ENCODE data around the gene CFAP61.

The CFAP61 gene

GRCh38 chr20:20138301-20139064 lies 86.2 kb downstream of the CFAP61 start:
- no peak for DNase-seq (ENCODE audit: low read depth)
- no peak overlapping the region for H3K4me3 ChIP-seq (replicated peaks; ENCODE audit: low read depth, low read length)
- TF ChIP-seq CTCF (IDR thresholded peaks at IDR 0.05; ENCODE audit: low read length, missing control alignments) = no peak

GRCh38 chr20:20139403-20139802 lies 87.1 kb downstream of the CFAP61 start:
- no peak for DNase-seq (ENCODE audit: low read depth)
- no peak for TF ChIP-seq CTCF (IDR thresholded peaks at IDR 0.05; ENCODE audit: low read length, missing control alignments)
- no peak overlapping the region for H3K4me3 ChIP-seq (replicated peaks; ENCODE audit: low read depth, low read length)

GRCh38 chr20:20143165-20143564 lies 90.8 kb downstream of the CFAP61 start:
- no peak overlapping the region for H3K4me3 ChIP-seq (replicated peaks; ENCODE audit: low read depth, low read length)
- TF ChIP-seq CTCF (IDR thresholded peaks at IDR 0.05; ENCODE audit: low read length, missing control alignments) = no peak

GRCh38 chr20:20143646-20144045 lies 91.3 kb downstream of the CFAP61 start:
- no peak for DNase-seq (ENCODE audit: low read depth)
- no peak for TF ChIP-seq CTCF (IDR thresholded peaks at IDR 0.05; ENCODE audit: low read length, missing control alignments)
- no peak overlapping the region for H3K4me3 ChIP-seq (replicated peaks; ENCODE audit: low read depth, low read length)

More at GRCh38 chr20:20143165-20143564, 90.8 kb downstream of the CFAP61 start:
- DNase-seq (ENCODE audit: low read depth) = no peak

GRCh38 chr20:20148779-20149178 lies 96.4 kb downstream of the CFAP61 start:
- no peak for TF ChIP-seq CTCF (IDR thresholded peaks at IDR 0.05; ENCODE audit: low read length, missing control alignments)
- no peak for DNase-seq (ENCODE audit: low read depth)

GRCh38 chr20:20150241-20150640 lies 97.9 kb downstream of the CFAP61 start:
- H3K4me3 ChIP-seq (replicated peaks; ENCODE audit: low read depth, low read length) = no peak overlapping the region
- no peak for DNase-seq (ENCODE audit: low read depth)
- no peak for TF ChIP-seq CTCF (IDR thresholded peaks at IDR 0.05; ENCODE audit: low read length, missing control alignments)

More at GRCh38 chr20:20148779-20149178, 96.4 kb downstream of the CFAP61 start:
- no peak overlapping the region for H3K4me3 ChIP-seq (replicated peaks; ENCODE audit: low read depth, low read length)

GRCh38 chr20:20160520-20160919 lies 108.2 kb downstream of the CFAP61 start:
- H3K4me3 ChIP-seq (replicated peaks; ENCODE audit: low read depth, low read length) = no peak overlapping the region
- DNase-seq (ENCODE audit: low read depth) = no peak
- TF ChIP-seq CTCF (IDR thresholded peaks at IDR 0.05; ENCODE audit: low read length, missing control alignments) = no peak

Measured in fibroblast of pulmonary artery (primary cell).